Measurements from ENCODE around the gene TRPT1.

TRPT1 gene

GRCh38 chr11:64241491-64242374, 15.7 kb upstream of the TRPT1 start:
- no peaks in the 10 kb centered on the region for H3K9me3 ChIP-seq (ENCODE audit: control insufficient read depth, insufficient read depth, low read depth, low read length)
- ChIA-PET CTCF (interaction anchor here (0.6 to 2.2 kb wide), 11 partner anchors 9 to 959 kb away, joined by 3 to 13 read pairs (median 4); no protein-coding TSS in a partner anchor), POLR2A (interaction anchor here (0.7 to 7.2 kb wide), 21 partner anchors 8 to 537 kb away, joined by 3 to 96 read pairs (median 6); partner anchors contain the start of genes BAD, CATSPERZ, ESRRA and NUDT22)
- H3K4me1 ChIP-seq (ENCODE audit: control insufficient read depth, insufficient read depth, low read length): no peaks in the 10 kb centered on the region
- peak overlapping the region; percentile 83; the same call in 1 of the 2 replicates for H3K27ac ChIP-seq (ENCODE audit: extremely low read depth, low read depth, low read length)
- H3K4me3 ChIP-seq (ENCODE audit: low read depth, low read length): peak overlapping the region; percentile 75
- peaks cover 0 to 43% of the 10 kb centered on the region in 2 experiments; a peak in 1 of 3 replicates for H3K36me3 ChIP-seq (ENCODE audit: control insufficient read depth in 2 of 2, insufficient read depth in 1 of 2, low read length in 2 of 2)
- peak; percentile 17; the same call in 1 of the 2 replicates for TF ChIP-seq ZFP69B (tag by site-specific recombination; IDR thresholded peaks at IDR 0.05)
- TF ChIP-seq ZNF311 (tag by site-specific recombination; IDR thresholded peaks at IDR 0.05; ENCODE audit: borderline replicate concordance): no peak
- TF ChIP-seq, protein P1, sequence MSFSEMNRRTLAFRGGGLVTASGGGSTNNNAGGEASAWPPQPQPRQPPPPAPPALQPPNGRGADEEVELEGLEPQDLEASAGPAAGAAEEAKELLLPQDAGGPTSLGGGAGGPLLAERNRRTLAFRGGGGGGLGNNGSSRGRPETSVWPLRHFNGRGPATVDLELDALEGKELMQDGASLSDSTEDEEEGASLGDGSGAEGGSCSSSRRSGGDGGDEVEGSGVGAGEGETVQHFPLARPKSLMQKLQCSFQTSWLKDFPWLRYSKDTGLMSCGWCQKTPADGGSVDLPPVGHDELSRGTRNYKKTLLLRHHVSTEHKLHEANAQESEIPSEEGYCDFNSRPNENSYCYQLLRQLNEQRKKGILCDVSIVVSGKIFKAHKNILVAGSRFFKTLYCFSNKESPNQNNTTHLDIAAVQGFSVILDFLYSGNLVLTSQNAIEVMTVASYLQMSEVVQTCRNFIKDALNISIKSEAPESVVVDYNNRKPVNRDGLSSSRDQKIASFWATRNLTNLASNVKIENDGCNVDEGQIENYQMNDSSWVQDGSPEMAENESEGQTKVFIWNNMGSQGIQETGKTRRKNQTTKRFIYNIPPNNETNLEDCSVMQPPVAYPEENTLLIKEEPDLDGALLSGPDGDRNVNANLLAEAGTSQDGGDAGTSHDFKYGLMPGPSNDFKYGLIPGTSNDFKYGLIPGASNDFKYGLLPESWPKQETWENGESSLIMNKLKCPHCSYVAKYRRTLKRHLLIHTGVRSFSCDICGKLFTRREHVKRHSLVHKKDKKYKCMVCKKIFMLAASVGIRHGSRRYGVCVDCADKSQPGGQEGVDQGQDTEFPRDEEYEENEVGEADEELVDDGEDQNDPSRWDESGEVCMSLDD (tag by site-specific recombination; IDR thresholded peaks at IDR 0.05): peak; percentile 34; the same call in 1 of the 2 replicates
- TF ChIP-seq AEBP2 (tag by site-specific recombination; IDR thresholded peaks at IDR 0.05; ENCODE audit: borderline replicate concordance): no peak
- TF ChIP-seq ZNF629 (tag by site-specific recombination; IDR thresholded peaks at IDR 0.05): no peak
- no peak for TF ChIP-seq ZNF274 (IDR thresholded peaks at IDR 0.05; ENCODE audit: low read length)
- TF ChIP-seq ZNF274 (tag by site-specific recombination; IDR thresholded peaks at IDR 0.05; ENCODE audit: borderline replicate concordance): no peak
- peak; percentile 60; the same call in 1 of the 2 replicates for TF ChIP-seq ZBTB48 (tag by site-specific recombination; IDR thresholded peaks at IDR 0.05)
- TF ChIP-seq ZNF223 (tag by site-specific recombination; IDR thresholded peaks at IDR 0.05): no peak
- TF ChIP-seq, protein P2, sequence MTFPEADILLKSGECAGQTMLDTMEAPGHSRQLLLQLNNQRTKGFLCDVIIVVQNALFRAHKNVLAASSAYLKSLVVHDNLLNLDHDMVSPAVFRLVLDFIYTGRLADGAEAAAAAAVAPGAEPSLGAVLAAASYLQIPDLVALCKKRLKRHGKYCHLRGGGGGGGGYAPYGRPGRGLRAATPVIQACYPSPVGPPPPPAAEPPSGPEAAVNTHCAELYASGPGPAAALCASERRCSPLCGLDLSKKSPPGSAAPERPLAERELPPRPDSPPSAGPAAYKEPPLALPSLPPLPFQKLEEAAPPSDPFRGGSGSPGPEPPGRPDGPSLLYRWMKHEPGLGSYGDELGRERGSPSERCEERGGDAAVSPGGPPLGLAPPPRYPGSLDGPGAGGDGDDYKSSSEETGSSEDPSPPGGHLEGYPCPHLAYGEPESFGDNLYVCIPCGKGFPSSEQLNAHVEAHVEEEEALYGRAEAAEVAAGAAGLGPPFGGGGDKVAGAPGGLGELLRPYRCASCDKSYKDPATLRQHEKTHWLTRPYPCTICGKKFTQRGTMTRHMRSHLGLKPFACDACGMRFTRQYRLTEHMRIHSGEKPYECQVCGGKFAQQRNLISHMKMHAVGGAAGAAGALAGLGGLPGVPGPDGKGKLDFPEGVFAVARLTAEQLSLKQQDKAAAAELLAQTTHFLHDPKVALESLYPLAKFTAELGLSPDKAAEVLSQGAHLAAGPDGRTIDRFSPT (tag by site-specific recombination; IDR thresholded peaks at IDR 0.05): peak; percentile 56; the same call in 1 of the 2 replicates
- no peak for TF ChIP-seq ZBTB44 (tag by site-specific recombination; IDR thresholded peaks at IDR 0.05)
- no peak for TF ChIP-seq HOXD13 (CRISPR knock-in tag; IDR thresholded peaks at IDR 0.05; ENCODE audit: borderline replicate concordance)
- no peak for TF ChIP-seq KLF16 (tag by site-specific recombination; IDR thresholded peaks at IDR 0.05)
- TF ChIP-seq KLF9 (tag by site-specific recombination; IDR thresholded peaks at IDR 0.05; ENCODE audit: low read depth): no peak; the same call in none of the 2 replicates
- TF ChIP-seq ZBTB21 (tag by site-specific recombination; IDR thresholded peaks at IDR 0.05): no peak
- TF ChIP-seq ZFP41 (tag by site-specific recombination; IDR thresholded peaks at IDR 0.05; ENCODE audit: borderline replicate concordance): no peak
- no peak for TF ChIP-seq PBX3 (CRISPR knock-in tag; IDR thresholded peaks at IDR 0.05)
- no peak for TF ChIP-seq ZNF624 (tag by site-specific recombination; IDR thresholded peaks at IDR 0.05)
- TF ChIP-seq ZNF514 (tag by site-specific recombination; IDR thresholded peaks at IDR 0.05): no peak
- peak; percentile 76 for TF ChIP-seq PATZ1 (tag by site-specific recombination; IDR thresholded peaks at IDR 0.05)
- TF ChIP-seq ZNF157 (tag by site-specific recombination; IDR thresholded peaks at IDR 0.05): no peak
- TF ChIP-seq ZNF843 (tag by site-specific recombination; IDR thresholded peaks at IDR 0.05): no peak
- no peak for TF ChIP-seq REPIN1 (tag by site-specific recombination; IDR thresholded peaks at IDR 0.05; ENCODE audit: low read depth)
- no peak for TF ChIP-seq PRDM1 (tag by site-specific recombination; IDR thresholded peaks at IDR 0.05)
- no peak for TF ChIP-seq ZNF792 (tag by site-specific recombination; IDR thresholded peaks at IDR 0.05)
- no peak for TF ChIP-seq ZNF785 (tag by site-specific recombination; IDR thresholded peaks at IDR 0.05)

Measured in HEK293 (cell line).